GM19193 (cell line): ENCODE results near the gene MPZL3.

Experiments
- POLR2A ChIP-seq: IDR thresholded peaks from 4 replicates; pipeline ENCODE4 v1.6.1; 2011; ENCODE audit not compliant: insufficient read depth, insufficient read length; ENCODE audit errors: extremely low read depth

MPZL3 gene

DNA sequence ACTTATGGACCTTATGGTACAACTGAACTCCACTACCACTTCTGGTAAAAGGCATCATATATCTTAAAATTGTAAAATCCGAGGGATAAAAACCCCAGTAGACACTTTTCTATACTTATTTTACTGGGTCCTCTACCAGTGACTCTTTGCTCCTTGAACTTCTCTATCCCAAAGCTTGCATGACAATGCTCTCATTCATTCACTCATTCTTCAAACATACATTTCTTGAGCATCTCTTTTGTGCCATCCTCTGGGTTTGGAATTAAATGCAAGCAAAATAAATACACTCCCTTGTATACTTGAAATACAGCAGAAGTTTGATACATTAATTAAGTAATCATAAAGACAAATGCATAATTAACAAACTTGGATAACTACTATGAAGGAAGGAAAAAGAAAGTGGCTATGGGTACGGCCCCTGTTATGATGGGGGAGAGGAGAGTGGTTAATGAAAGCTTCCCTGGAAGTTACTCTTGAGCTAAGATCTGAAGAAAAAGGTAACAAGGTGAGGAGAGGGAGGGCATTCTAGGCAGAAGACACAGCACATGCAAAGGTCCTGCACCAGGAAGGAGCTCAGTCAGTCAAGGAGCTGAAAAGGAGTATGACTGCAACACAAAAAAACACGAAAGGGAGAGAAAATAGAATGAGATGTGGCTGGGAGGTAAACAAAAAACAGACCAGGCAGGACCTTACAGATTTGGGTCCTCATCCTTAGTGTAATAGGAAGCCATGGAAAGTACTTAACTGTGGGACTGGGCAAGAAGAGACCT, 8.0 kb downstream of the MPZL3 start:
- TF ChIP-seq POLR2A, result no peak

DNA sequence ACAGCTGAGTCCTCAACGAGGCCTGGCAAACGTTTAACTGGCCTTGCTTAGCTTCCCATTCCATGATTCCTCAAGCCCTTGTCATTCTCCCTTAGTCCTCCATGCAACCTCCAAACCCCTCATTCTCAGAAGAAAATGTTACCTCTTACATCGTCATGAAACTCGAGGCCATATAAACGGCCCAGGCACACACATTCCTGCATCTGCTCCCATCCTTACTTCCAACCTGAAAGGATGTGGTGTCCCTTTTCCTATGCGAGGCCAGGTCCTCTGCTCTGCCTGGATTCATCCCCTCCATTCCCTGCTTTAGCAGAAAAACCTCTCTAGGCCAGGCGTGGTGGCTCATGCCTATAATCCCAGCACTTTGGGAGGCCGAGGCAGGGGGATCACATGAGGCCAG, 9.0 kb downstream of the MPZL3 start:
- TF ChIP-seq POLR2A, result no peak

DNA sequence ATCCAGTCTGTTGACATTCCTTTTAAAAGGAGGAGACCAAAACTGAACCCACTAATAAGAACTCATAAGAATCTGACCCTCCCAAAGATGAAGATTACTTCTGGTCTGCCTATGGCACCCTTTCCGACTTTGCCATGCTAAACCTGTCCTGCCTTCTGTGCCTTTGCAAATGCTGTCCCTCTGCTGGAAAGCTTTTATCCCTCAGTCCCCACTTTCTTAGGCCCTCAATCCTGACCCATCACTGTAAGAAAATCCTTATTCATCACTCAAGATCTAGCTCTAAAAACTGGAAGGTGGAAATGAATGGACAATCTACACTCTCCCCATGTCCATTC, 10.4 kb downstream of the MPZL3 start:
- TF ChIP-seq POLR2A, result no peak

DNA sequence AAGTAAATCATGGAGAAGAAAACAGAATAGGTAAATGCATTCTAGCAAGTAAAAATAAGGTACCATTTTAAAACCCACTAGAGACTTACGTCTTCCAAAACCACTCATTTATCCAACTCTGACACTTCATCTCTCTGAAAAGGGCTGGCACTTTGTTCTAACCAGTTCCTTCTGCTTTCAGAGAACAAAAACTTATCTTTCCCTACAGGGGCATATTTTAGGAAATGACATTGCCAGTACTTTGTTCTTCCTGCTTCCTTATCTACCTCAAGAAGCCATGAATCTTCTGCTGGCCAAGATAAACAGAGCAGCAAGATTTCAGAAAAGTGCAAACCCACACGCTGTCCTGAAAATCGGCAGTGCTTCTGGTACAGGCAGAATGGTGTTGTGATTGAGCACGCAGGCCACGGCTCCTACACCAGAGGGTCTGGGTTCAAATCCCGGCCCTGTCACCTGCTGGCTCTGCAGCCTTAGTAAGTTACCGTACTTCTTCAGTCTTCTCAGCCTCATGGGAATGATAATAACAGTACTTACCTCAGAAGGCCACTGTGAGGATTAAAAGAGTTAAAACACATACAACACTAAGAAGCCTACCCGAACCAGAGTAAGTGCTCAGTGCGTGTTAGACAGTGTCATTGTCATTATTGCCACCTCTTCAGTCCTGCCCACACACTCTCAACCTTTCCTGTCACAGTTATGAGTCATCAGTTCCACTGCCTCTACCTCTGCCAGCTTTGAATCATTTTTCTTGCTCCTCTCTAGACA, 11.0 kb downstream of the MPZL3 start:
- no peak for TF ChIP-seq POLR2A

DNA sequence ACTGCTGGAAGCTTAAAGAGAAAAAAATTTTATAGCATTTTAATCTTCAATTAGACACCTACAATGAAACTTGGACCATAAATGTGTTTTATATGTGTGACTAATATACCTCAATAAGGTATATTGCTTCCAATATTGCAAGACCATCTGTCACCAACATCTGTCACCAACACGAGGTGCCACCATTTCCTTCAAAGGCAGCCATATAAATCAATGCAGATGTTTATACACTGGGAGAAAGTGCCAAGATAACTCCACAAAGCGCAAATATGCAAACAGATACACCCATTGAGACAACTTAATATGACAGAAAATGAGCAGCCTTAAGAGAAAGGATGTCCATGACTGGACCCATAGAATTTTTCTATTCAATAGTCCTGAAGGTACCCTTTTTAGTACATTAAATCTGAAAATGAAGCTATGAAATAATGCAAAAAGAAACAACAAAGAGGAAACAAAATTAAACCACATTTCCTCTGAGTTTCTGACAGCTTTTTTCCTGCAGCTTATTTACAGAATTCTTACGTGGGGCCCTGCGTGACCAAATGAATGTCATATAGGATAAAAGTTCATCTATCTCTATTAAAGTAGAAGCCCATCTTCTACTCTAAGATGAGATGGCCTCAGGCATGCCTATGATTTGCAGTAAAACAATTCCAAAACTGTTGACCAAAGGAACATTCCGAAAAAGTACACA, 12.5 kb downstream of the MPZL3 start:
- no peak for TF ChIP-seq POLR2A

DNA sequence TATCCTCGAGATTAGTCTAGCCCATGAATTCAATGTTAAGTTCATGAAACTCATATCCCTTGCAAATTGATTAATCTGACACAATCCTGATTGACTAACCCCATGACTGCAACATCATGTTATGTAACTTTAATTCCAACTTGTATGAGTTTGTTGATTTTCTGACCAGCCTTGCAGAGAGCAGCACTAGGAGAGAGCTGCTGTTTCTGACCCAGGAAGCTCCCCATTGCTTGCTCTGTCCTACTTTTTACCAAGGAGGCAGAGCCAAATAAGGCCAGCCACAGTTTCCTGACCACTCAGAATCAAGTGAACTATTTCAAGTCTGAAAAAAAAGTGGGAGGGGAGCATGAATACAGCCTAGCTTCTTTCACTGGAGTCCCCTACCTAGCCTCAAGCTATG, 13.2 kb downstream of the MPZL3 start:
- no peak for TF ChIP-seq POLR2A

DNA sequence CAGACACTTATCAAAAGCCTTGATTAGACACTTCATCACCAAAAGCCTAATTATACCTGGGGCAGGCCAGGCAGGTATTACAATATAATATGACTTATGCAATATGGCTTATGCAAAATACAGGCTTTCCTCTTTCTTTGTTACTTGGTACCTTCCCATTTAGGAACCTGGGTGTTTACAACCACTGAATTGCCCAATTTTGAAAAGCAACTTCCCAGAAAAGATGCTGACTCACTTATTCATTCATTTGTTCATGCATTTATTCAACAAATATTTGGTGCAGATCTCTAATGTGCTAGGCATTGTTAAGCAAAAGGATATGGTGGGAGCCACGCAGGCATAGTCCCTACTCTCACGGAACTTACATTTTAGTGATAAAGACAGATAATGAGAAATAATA, 13.7 kb downstream of the MPZL3 start:
- TF ChIP-seq POLR2A, result no peak

DNA sequence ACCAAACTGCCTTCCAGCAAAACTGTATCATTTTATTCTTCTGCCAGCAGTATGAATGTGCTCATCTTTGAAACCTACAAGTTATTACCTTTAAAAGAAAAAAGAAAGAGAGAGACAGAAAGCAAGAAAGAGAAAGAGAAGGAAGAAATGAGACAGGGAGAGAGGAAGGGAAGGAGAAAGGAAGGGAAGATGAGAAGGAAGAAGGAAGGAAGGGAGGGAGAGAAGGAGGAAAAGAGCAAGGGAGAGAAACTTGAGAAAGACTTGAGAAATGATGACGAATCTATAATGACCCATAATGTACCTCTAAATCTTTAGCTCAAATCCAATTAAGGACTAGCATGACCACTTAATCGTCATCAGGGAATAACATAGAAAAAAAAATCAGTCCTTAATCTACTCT, 16.0 kb downstream of the MPZL3 start:
- no peak for TF ChIP-seq POLR2A

DNA sequence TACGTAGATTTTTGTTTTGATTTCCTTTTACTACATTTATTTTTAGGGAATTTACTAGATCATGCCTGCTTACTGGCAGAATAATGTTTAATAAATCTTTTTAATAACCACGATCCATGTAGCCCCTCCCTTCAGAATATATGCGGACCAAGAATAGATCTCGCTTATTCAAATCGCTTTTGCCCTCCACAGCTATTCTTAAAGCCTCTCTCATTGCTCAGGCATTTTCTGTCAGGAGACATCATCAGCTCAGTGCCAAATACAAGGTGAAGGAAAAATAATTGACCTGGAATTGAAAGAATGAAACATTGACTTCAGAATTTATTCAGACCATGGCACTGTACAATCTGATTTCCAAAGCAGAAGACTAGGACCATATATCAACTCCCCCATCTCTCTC, 17.3 kb downstream of the MPZL3 start:
- no peak for TF ChIP-seq POLR2A

DNA sequence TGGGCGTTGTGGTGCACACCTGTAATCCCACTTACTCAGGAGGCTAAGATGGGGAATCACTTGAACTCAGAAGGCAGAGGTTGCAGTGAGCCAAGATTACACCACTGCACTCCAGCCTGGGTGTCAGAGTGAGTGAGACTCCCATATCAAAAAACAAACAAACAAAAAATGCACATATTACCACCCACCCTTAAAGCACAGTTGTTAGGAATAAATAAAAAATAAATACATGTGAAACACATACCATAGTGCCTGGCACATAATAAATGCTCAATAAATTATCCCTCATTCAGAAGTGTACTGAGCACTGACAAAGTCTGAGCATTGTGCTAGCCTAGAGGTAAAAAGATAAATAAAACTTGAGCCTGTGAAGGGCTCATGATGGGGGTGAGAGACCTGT, 18.3 kb downstream of the MPZL3 start:
- TF ChIP-seq POLR2A, result no peak

DNA sequence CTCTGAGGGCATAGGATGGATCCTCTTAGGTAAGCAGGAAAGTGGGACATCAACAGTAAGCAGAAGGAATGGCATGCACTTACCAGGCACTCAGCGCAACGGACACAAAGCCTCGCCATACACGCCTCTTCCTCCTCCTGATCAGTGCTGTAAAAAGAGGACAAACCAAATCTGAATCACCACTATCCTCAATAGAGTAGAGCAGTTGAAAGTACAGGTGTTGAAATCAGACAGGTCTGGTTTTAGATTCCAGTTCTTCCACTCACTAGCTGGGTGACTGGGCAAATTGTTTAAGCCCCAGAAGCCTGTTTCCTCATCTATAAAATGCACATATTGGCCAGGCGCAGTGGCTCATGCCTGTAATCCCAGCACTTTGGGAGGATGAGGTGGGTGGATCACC, 18.8 kb downstream of the MPZL3 start:
- TF ChIP-seq POLR2A, result no peak

DNA sequence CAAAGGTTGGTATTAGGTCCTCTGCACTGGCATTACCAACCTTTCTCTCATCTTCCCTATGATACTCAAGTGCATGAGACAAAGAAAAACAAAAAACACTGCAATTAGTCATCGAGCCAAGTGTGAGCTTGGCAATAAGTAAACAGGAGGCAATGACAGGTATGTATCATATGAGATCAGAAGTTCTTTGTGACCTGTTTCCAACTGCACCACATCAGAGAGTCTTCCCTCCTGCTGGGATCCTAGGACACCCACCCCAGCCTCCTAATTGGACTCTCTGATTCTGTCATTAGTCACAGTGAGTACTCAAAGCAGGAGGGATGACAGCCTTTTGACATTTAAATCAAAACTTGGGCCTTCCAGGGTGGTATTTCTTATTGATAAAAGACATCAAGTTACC, 19.5 kb downstream of the MPZL3 start:
- TF ChIP-seq POLR2A, result no peak

DNA sequence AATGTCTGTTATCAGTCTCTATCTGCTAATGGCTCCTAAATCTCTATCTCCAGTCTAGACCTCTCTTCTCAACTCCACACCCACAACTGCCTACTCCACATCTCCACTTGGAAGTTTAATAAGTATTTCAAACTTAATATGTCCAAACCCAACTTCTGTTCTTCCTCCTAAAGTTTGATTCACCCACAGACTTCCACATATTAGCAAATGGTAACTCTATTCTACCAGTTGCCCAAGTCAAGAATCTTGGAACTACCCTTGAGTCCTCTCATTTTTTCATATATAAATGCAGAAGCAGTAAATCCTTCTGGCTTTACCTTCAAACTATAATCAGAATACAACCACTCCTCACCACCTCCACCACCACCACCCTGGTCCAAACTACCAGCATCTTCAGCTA, 20.7 kb downstream of the MPZL3 start:
- no peak for TF ChIP-seq POLR2A

DNA sequence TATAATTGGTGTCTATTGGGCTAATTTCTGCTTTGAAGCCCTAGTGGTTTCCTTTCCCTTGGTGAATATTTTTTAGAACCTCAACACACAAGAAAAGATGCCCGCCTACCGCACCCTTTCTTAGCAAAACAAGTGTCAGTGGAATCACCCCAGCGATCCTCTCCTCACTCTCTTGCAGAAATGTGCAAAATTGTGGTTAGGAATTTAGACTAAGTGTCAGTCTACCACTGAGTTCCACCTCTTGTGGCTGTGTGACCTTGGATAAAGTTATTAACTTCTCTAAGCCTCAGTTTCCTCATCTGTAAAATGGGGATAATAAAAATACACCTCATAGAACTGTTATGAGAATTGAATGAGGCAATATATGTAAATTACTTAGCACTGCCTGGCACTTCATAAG, 22.1 kb downstream of the MPZL3 start:
- no peak for TF ChIP-seq POLR2A

DNA sequence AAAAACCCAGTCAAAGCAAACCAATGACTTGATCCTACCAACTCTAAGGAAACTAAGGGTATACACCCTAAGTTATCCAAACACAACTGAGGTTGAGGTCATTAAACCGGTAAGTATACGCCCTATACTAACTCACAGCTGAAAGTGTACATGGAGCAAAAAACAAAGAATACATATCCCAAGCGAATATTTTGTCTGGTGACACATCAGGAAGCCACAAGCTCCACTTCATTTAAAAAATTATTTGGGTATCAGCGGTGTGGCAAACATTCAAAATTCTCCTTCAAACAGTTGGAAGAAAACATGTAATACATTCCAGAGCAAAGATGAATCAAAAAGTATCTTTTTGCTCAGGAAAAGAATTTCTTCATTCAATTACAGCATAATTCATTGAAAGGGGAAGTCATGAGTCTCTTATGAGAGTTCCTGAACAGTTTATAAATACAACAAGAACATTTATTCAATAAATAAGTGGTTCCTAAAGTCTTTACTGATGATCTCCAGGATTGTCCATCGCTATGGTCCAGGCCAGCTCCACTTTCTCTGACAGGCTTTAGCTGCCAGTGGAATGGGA, 22.8 kb downstream of the MPZL3 start:
- no peak for TF ChIP-seq POLR2A

DNA sequence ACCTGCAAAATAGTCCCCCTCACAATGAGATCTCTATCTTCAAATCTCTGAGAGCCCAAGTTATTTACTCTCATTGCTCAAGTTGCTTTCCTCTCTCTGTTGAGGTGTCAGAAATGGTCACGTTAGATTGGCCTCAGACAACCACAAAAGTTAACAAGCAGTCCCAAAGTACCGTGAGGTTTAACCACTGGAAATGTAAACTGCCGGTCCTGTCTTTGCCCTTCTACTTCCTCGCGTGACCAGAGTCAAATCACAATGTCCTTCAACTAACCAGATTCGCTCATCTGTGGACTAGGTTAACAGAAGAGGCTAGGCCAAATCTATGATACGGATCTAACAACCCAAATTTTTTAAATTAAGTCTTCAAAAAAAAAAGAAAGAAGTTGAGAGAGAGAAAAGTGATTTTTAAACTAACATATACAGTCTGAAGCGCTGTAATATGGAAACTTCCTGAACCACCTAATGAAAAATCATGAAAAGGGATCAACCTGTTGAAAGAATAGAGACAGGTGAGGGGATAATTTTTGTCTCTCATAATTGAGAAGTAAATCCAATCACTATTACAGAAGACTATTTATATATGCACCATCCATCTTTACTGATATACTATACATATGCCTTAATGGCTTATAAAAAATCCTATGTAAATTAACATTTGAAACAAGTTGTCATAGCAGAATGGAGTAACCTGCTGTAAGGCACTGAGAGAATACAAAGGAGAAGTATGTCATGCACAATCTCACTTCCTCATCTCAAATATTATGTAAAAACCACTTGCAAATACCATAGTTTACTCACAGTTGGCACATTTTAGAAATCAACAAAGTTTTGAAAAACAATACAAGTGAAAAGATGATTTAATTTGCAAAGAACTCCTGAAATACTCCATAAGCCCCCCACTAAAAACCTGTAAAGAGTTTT, 24.0 kb downstream of the MPZL3 start:
- TF ChIP-seq POLR2A, result no peak
